ENCODE measurements around the gene GLYATL1B. TPM values are rescaled to one million over a fixed set of nuclear protein-coding genes. Genes with fewer than 3 reads are reported as not detected.
"Not testable (repeated sequence)": the region's sequence is repeated elsewhere in the genome, so short reads cannot be mapped to it uniquely, and the experiment has no call there.

The GLYATL1B gene
- polyA plus RNA-seq, 1 experiment = not detected

DNA sequence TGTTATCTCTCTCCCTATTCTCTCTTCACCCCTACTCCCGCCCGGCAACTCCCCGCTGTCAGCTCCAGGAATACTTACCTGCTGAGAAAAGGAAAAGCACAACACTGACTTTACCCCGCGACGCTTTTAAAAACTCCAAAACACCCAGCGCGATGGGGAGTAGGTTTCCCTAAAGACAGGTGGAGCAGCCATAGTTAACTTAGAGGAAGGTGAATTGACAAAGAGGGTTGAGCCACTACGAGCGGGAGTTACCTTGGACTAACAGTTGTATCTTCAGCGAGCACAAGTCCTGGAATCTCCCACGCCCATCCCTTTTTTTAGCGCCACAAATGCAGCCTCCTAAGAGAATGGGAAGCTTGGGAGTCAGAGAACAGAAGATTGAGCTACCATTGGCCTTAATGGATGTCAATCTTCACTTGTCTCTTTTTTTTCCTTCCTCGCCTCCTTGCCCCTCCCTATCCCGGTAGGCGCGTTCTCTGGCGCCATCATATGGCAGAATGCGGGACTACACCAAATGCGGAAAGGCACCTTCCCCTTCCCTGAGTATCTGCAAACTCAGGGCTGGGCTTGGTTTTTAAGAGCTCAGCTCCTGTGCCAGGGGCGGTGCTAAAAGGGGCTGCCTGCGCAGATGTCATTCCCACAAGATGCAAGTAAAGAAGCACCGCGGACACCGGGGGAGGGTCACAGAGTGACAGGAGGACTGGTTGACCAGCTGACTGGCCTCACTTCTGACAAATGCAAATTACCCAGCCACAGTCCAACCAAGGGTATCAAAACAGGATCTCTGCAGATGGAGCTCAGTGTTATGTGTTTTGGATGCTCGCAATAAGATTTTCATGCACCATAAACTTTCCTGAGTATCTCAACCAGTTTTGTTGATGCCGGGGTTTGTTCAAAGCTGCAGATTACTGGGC is 27.7 kb upstream of the GLYATL1B start:
- H3K27me3 ChIP-seq (ENCODE audit: control insufficient read depth, insufficient read depth, low read length); H3K36me3 ChIP-seq (ENCODE audit: control insufficient read depth, insufficient read depth, low read length): not testable (repeated sequence)
- 0 out of 2 replicates have a peak overlapping the region, but pooled peaks have one; percentile 4 for H3K4me3 ChIP-seq (ENCODE audit: low read depth, low read length)
- peak; percentile 25 for DNase-seq (ENCODE audit: low read depth)
- TF ChIP-seq, protein P1, sequence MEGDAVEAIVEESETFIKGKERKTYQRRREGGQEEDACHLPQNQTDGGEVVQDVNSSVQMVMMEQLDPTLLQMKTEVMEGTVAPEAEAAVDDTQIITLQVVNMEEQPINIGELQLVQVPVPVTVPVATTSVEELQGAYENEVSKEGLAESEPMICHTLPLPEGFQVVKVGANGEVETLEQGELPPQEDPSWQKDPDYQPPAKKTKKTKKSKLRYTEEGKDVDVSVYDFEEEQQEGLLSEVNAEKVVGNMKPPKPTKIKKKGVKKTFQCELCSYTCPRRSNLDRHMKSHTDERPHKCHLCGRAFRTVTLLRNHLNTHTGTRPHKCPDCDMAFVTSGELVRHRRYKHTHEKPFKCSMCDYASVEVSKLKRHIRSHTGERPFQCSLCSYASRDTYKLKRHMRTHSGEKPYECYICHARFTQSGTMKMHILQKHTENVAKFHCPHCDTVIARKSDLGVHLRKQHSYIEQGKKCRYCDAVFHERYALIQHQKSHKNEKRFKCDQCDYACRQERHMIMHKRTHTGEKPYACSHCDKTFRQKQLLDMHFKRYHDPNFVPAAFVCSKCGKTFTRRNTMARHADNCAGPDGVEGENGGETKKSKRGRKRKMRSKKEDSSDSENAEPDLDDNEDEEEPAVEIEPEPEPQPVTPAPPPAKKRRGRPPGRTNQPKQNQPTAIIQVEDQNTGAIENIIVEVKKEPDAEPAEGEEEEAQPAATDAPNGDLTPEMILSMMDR (IDR thresholded peaks at IDR 0.05; ENCODE audit: insufficient read depth, low read depth, low read length) = peak; percentile 82
- ChIA-PET CTCF (interaction anchor here (0.6 to 2.9 kb wide), 24 partner anchors 9 to 431 kb away, joined by 3 to 10 read pairs (median 4); no protein-coding TSS in a partner anchor), POLR2A (interaction anchor here (0.6 kb wide), 1 partner anchor 408 kb away, joined by 3 read pairs; no protein-coding TSS in a partner anchor)

DNA sequence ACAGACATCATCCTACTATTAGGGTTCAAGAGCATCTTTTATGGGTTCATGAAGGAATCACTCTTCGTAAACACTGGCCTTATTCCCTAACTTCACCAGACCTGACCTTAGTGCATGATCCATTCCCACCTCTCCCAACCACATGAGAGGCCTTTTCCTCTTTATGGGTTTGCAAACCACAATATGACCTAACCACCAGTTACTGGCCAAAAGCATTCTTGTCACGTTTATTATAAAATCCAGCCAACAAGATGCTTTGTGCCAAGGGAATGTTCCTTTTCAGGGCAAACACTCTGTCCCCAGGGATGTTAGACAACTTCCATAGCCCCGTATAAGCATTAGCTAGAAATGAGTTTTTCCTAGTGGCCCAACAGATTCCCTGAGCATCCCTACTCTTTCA is 26.0 kb upstream of the GLYATL1B start:
- POLR2A ChIA-PET; H3K36me3 ChIP-seq (ENCODE audit: control insufficient read depth, insufficient read depth, low read length); H3K27me3 ChIP-seq (ENCODE audit: control insufficient read depth, insufficient read depth, low read length); DNase-seq (ENCODE audit: low read depth); H3K4me3 ChIP-seq (ENCODE audit: low read depth, low read length): not testable (repeated sequence)
- CTCF ChIA-PET = interaction anchor here (2.9 kb wide), 1 partner anchor 76 kb away, joined by 10 read pairs; no protein-coding TSS in a partner anchor

DNA sequence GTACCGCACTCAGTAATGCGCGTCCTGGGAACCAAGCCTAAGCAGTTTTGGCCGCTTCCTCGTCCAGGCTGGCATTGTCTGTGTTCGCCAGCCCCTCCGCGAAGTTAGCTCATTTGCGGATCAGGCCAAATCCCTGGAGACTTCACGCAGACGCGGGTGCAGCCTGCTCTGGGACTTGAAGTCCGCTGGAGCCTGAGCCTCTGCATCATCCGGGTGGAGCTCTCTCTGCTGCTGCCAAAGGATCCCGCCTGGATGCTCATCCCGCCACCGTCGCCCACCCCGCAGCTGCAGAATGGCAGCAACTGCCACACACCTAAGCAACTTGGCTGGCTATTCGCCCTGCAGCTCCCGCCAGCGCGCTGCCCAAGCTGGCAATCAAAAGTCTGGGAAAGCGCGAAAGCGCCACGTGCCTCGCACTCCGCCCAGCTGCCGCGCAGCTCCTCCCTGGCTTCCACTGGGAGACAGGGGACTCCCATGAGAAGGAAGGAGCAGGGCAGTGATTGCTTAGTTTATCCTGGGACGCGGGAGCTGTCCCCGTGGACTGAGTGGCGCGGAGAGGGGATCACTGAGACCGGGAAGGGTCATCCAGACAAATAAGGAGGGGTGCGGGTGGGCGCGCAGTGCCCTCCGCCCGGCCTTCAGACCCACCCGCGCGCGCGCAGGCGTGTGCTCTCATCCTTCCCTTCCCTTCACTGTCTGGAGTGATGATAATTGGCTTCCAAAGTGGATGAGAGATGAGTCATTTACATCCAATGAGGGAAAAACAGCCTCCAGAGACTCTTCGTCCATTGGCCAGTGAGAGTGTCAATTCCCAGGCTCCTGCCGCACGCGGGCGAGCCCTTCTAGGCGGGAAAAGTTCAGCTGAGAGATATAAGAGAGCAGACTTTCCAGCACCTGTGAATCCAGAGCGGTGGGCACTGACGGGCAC is 23.2 kb upstream of the GLYATL1B start:
- TF ChIP-seq, protein P1 (IDR thresholded peaks at IDR 0.05; ENCODE audit: insufficient read depth, low read depth, low read length) = no peak
- Histone ChIP-seq H3K27me3 (ENCODE audit: control insufficient read depth, insufficient read depth, low read length) (peaks cover 5% of the 10 kb centered on the region; the same call in 1 of the 2 replicates), H3K36me3 (ENCODE audit: control insufficient read depth, insufficient read depth, low read length) (no peaks in the 10 kb centered on the region), H3K4me3 (ENCODE audit: low read depth, low read length) (no peak overlapping the region)
- ChIA-PET CTCF (interaction anchor here (0.7 to 0.8 kb wide), 2 partner anchors 73 kb away, joined by 3 read pairs; no protein-coding TSS in a partner anchor), POLR2A (no interaction called here)
- no peak for DNase-seq (ENCODE audit: low read depth)

DNA sequence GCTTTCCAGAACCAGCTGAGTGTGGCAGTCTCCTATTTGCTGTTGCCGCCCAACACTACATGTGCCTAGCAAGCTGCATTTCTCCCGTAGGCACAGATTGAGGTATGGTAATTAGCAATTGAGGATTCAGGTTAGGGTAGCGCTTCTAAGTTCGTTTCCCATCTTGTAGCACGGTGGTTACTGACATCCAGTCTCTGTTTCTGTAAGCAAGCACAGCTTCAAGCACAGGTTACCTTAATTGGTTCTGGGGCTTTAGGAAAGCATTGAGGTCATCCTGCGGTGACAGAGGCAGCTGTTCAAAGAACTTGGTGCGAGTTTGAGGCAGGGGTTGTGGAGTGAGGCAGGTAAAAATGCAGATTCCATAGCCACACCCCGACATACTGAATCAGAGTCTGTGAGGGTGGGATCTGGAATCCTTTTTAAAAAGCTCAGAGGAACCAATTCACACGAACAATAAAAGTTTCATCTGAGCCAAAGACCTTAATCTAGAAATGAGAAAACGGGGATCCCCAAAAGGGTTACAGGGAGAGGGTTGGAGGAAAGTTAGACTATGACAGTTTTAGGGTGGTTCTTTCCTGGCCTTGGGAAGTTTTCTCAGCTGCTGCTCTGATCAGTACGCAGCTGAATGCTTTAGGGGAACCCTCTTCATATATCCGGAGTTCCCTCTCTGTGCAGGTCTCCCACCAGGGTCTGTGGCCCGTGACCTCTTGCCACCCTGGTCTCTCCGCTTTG is 21.9 kb upstream of the GLYATL1B start:
- CTCF ChIA-PET = interaction anchor here (0.8 kb wide), 1 partner anchor 72 kb away, joined by 3 read pairs; no protein-coding TSS in a partner anchor
- POLR2A ChIA-PET; H3K36me3 ChIP-seq (ENCODE audit: control insufficient read depth, insufficient read depth, low read length); H3K4me3 ChIP-seq (ENCODE audit: low read depth, low read length); DNase-seq (ENCODE audit: low read depth); H3K27me3 ChIP-seq (ENCODE audit: control insufficient read depth, insufficient read depth, low read length): not testable (repeated sequence)

DNA sequence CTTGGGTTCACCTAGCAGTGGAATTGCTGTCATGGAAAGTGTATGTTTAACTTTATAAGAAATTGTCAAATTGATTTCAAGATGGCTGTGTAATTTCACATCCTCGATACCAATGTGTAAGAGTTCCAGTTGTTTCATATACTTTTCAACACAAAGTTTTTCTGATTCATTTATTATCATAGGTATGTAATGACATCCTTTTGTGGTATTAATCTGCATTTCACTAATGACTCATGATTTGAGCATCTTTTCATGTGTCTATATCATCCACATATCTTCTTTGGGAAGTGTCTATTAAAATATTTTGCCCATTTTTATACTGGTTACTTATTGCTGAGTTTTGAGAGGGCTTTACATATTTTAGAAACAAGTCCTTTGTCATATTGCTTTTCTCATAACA is 17.0 kb upstream of the GLYATL1B start:
- Histone ChIP-seq H3K36me3 (ENCODE audit: control insufficient read depth, insufficient read depth, low read length) (no peaks in the 10 kb centered on the region), H3K27me3 (ENCODE audit: control insufficient read depth, insufficient read depth, low read length) (no peaks in the 10 kb centered on the region), H3K4me3 (ENCODE audit: low read depth, low read length) (no peak overlapping the region)
- ChIA-PET POLR2A (no interaction called here), CTCF (interaction anchor here (1.3 to 2.1 kb wide), 2 partner anchors 11 to 67 kb away, joined by 3 to 7 read pairs; no protein-coding TSS in a partner anchor)
- DNase-seq (ENCODE audit: low read depth) = no peak
- TF ChIP-seq, protein P1 (IDR thresholded peaks at IDR 0.05; ENCODE audit: insufficient read depth, low read depth, low read length) = no peak
